DMS114 treated with DMSO at 0.1 percent for 48 hours (cell line): ENCODE data around the gene CCS.
A peak's percentile ranks its signal among the peaks of the same experiment; 100 is the strongest.
"Not testable (repeated sequence)": the region's sequence is repeated elsewhere in the genome, so short reads cannot be mapped to it uniquely, and the experiment has no call there.

Source experiments
- DNase-seq: peaks from one replicate; lab custom pipeline; 2025; ENCODE audit not compliant: unreplicated experiment; lab: John Stamatoyannopoulos, UW

Gene CCS

DNA sequence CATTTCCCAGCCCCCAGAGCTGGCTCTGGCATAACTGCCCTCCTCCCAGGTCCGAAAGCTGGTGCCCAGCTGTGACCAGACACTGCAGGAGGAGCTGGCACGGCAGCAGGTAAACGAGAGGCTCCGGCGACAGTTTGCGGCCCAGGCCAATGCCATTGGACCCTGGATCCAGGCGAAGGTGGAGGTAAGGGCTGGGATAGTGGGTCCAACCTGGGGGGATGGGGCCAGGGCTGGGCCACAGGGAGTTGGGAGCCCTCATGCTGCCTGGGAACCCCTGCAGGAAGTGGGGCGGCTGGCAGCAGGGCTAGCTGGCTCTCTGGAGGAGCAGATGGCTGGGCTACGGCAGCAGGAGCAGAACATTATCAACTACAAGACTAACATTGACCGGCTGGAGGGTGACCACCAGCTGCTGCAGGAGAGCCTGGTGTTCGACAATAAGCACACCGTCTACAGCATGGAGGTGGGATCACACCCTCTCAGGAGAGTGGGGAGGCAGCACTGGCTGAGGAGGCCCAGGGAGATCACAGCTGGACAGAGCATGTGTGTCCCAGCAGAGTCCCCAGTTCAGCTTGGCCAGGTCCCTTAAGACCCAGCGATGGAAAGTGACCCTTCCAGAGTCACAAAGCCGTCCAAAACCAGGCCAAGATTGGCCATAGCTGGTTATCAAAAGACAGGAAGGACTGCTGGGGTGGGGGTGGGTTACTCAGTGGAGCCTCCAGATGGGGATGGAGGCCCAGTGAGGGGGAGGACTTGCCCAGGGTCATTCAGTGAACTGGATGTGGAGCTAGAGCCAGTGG is 31.6 kb upstream of the CCS start:
- no peak for DNase-seq

DNA sequence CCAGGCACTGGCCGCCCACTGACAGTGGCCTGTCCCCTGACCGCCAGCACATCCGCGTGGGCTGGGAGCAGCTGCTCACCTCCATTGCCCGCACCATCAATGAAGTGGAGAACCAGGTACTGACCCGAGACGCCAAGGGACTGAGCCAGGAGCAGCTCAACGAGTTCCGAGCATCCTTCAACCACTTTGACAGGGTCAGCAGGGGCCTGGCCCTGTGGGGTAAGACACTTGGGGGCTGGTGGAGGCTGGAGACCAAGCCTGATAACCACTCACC is 31.1 kb upstream of the CCS start:
- no peak for DNase-seq

DNA sequence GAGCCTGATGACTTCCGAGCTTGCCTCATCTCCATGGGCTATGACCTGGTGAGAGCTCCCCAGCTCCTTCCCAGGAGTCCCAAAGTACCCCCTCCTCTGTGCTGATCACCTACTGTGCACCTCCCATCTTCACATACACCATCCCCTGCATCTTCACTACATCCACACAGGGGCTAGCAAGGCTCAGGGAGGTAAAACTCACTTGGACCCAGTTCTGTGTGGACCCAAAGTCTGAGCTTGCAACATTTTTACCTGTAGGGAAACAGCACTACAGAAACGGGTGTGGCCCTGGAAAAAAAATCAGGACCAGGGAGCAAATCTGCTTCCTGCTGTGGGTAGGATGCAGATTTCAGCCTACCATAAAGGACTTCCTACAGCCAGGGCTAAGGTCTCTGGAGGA is 30.7 kb upstream of the CCS start:
- DNase-seq, result no peak

DNA sequence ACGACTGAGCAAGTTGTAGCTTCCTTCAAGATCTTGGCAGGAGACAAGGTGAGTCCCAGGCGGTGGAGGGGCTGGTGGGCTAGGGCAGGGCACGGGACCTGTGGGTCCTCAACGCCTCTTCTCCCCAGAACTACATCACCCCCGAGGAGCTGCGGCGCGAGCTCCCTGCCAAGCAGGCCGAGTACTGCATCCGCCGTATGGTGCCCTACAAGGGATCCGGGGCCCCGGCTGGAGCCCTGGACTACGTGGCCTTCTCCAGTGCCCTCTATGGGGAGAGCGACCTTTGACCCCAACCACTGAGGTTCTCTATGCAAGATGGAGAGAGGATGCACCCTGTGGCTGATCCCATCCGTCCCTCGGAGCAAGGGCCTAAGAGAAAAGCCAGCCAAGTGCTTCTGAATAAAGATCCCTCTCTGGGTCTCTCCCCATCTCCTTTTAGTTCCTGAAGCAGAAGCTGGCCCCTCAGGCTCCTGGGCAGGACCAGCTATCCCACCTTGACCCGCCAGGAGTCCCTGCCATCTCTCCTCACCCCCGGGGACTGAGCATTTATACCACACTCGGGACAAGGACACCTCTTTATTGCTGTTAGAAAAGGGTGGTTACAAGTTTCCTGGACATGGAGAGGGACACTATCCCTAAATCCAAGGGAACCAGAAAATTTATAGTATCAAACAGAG is 29.9 kb upstream of the CCS start:
- no peak for DNase-seq

DNA sequence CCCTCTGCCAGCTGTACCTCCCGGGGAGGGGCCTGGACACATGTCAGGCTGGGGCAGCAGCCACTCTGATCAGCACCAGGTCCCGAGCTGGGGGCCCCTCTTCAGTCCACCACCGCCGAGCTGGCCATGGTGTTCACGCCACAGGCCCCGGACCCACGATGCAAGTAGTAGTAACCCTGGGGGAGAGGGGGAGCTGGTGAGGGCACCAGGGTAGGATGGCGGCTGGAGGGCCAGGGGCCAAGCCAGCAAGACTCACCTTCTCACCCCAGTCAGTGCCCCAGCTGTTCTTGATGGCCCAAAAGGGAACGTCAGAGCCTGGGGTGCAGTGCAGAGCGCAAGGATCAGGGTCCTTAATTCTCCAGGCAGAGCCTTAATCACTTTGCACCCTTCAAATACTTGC is 29.2 kb upstream of the CCS start:
- no peak for DNase-seq

DNA sequence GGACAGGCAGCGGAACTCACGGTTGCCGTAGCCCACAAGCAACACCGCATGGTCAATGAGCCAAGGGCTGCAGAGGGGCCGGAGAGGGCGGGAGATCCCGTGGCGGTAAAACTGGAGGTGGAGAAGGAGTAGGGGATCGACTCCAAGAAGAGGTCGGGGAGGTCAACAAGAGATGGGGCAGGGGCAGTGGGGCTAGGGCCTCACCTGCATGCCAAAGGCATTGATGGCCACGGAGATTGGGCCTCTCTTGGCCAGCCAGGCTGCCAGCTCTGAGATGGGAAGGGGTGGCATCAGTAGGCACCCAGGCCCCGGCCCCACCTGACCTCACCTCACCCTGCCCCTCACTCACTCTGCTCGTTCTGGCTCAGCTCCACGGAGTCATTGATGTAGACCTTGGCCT is 28.4 kb upstream of the CCS start:
- no peak for DNase-seq

DNA sequence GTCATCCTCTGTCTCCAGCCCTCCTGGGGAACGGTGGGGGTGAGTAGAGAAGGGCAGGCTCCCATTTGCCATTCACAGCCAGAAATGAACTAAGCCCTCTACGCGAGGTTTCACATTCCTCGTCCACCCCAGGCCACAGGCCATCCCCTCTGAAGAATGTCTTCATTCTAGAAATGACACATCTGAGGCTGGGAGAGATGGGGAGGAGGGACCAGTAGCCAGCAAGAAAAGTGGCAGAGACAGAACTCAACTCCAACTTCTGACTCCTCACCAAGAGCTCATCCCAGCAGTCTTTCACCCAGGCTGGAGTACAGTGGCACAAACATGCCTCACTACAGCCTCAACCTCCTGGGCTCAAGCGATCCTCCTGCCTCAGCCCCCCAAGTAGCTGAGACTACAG is 28.0 kb upstream of the CCS start:
- DNase-seq, result no peak

DNA sequence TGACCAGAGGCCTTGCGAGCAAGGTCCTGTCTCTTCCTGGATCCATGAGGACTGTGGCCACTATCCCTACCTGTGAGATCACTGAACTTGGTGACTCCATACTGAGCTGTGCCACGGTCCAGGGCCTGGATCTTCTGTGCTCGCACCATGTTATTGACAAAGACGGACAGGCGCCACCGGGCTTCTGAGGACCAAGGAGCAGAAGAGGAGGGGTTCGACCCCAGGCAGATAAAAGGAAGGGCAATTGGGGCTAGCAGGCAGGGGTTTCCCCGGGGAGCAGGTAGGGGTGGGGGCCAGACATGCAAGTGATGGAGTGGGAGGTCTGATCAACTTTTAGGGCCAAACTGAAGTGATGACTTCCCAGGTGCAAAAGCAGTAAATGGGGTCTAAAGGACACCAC is 26.8 kb upstream of the CCS start:
- no peak for DNase-seq

DNA sequence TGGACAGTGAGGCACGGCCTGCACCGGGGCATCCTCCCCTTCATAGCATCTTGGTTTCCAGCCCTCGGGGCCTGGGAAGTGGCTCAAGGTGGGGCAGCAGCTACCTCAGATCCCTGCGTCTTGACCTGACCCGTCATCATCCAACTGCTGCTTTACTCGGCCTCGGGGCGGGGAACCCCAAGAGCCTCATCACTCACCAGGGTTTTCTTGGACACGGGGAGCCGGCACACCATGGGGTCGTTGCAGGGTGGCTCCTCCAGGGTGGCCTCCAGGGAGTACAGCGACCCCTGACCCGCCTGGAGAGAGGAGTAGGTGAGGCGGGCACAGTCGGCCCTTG is 25.2 kb upstream of the CCS start:
- DNase-seq, result no peak

DNA sequence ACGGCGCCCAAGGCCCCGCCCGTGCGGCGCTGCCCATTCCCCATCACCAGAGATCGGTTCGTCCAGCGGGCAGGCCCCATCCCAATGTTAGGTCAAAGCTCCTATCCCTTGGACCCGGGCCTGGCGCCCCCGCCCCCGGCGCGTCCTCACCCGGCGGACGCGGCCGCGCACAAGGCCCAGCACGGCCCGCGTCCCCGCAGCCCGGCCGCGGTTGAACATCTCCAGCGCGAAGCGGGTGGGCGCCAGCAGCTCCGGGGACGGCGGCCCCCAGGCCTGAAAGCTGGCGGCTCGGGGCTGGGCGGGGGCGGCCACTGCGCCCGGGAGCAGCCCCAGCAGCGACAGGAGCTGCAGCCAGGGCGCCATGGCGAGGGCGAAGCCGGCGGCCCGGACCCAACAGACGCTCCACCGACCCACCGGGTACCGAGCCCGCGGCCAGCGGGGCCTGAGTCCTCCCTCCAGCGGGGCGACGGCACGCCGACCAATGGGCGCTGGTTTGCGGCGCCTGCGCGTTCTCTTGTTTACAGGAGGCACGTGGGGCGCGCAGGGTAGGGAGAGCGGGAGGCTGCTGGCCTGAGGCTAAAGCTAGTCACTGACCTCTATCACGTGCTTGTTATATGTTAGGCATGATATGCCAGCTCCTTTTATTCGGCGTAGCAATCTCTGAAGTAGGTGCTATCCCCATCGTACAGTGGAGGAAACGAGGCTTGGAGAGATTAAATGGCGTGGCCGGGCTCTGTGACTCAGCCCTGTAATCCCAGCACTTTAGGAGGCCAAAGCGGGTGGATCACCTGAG is 24.7 kb upstream of the CCS start, which contains the start of gene CTSF:
TSS of gene CTSF (minus strand) at position 483 of the 793 bp plus-strand sequence. CDS start at position 363, 120 bp downstream.
- peak; percentile 66 for DNase-seq

DNA sequence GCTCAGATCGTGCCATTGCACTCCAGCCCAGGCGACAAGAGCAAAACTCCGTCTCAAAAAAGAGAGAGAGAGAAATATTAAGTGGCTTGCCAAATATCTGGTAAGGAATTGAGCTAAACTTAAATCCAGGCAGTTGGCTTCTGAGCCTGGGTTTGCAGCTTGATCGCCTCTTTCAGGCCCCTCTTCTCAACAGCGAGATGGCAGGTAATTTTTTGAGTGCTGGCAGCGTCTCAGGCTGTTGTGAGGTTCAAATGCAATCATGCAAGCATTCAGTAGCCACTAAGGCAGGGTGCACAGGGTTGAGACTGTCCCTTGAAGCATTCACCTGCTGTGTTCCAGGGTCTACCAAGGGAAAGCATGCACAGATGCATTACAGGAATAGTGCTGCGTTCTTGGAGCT is 23.9 kb upstream of the CCS start:
- no peak for DNase-seq

DNA sequence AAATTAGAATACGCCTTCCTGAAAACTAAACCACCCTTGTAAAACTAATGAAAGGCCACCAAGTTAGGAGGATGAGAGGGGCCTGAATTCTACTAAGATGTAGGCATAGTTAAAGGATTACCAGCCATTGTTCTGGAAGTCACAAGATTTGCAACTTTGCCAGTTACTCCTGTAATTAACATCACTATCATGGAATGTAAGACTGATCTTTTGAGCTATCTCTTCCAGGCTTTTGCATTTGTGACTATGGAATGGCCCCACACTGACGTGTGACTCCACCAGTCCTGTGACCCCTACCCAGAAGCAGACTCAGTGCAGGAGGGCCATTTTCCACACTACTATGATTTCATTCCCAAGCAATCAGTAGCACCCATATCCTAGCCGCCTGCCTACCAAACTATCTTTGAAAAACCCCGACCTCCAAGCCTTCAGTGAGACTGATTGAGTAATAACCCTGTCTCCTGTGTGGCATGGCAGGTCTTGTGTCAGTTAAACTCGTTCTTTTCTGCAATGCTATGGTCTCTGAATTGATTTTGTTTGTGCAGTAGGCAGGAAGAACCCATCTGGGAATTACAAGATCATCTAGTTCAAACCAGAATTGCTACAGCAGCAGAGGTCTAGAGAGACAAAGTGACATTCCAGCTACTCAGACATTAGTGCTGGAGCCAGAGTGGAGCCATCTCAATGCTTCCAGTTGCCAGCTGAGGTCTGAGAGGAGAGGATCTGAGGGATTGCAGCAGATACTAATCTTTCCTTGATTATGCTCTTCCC is 22.7 kb upstream of the CCS start:
- DNase-seq, result no peak

DNA sequence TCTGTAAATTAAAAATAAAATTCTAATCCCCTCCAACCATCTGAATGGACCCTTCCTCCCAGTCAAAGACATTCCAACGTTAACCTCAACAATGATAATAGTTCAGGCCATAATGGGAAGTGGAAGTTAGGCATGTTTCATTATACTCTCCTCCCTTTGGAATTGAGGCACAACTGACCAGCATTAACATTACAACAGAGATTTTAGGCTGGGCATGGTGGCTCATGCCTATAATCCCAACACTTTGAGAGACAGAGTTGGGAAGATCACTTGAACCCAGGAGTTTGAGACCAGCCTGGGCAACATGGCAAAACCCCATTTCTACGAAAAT is 22.2 kb upstream of the CCS start:
- DNase-seq, result no peak

DNA sequence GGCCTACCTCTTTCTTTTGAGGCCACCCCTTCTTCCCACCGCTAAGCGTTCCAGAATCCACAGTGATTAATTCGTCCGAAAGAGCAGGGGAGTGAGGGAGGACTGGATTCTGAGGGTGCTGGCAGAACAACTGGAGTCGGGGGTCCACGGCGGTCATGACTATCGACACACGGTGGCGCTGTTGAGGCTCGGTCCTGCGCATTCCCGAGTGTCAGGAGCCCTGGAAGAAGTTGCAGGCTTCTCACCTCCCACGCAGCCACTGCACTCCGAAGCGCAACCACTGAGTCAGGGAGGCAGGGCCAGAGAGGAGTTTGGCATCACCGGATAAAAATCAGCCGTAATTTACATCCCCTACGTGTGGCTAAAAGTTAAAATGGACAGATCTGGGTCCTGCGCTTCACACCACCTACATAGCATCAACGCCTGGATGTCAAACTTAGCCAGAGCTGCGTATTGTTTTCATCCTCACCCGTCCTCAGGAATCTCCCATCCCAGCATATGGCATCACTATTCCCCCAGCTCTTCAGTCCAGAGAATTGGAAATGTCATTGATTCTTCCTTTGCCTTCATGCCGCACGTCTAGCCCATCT is 13.9 kb upstream of the CCS start:
- DNase-seq, result no peak

DNA sequence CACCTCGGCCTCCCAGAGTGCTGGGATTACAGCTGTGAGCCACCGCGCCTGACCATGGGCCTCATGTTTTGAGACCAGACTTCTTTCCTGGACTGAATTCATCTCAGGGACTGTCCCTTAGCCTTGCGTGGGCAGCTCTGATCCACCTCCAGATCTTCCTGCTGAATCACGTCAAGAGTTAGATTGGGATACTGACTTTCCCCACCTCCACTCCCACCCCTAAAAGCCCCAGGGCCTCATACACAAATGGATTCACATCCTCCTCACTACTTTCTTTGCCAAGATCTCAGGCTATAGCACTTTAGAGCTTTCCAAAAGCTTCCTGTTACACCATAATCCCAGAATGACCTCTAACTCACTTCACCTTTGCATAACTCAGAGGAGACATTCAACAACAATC is 12.2 kb upstream of the CCS start:
- no peak for DNase-seq

DNA sequence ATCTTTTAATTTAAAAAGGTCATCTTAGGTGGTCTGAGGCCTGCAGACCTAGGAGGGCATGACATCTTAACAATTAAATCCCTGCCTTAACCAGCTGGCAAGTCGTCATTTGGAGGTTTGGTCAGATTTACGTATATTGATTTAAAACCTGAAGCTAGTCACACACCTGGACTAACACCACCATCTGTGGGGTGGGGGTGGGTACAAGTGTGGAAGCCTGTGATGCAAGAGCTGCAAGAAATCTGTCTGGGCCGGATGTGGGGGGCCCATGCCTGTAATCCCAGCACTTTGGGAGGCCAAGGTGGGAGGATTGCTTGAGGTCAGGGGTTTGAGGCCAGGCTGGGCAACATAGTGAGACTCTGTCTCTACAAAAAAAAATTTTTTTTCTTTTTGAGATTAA is 11.7 kb upstream of the CCS start:
- DNase-seq, result no peak

DNA sequence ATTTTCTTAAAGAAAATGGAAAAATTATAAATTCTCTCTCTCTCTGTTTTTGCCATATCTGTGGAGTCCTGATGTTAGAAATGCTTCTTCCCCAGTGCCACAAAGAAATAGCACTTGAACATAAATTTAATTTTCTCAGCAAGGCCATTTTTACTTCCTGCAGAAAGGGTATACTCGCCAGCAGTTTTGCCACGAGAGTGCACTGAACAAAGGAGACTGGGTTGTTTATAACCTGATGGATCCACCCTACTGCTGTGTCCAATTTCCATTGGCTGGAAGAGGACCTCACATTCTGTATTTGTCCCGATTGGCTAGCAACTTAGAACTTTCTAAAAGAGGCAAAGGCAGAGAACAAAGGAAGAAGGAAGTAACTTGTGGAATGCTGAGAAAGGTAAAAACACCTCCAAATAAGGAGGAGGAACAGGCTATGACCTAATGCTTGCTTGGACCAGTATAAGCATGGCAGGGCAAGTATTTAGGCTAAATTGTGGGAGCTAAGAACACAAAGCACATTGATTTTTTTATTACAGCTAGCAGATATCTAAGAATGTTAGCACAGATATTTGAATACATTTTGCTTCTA is 10.3 kb upstream of the CCS start:
- DNase-seq, result not testable (repeated sequence)

DNA sequence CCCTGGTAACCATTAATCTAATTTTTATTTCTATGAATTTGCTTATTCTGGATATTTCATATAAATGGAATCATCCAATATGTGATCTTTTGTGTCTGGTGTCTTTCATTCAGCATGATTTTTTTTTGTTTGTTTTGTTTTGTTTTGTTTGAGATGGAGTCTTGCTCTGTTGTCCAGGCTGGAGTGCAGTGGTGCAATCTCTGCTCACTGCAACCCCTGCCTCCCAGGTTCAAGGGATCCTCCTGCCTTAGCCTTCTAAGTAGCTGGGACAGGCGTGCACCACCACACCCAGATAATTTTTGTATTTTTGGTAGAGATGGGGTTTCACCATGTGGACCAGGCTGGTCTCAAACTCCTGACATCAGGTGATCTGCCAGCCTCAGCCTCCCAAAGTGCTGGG is 7.5 kb upstream of the CCS start:
- not testable (repeated sequence) for DNase-seq

DNA sequence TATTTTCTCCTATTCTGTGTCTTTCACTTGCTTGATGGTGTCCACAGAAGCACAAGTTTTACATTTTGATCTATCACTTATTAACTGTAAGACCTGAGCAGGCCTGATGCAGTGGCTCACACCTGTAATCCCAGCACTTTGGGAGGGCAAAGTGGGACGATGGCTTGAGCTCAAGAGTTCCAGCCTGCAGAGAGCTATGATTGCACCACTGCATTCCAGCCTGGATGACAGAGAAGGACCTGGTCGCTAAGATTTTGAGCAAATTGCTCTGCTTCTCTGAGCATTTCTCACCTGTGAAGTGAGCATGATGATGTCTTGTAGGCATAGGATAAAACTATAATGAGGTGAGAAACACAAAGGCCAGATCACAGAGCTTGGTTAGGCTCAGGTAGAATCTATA is 6.8 kb upstream of the CCS start:
- no peak for DNase-seq

DNA sequence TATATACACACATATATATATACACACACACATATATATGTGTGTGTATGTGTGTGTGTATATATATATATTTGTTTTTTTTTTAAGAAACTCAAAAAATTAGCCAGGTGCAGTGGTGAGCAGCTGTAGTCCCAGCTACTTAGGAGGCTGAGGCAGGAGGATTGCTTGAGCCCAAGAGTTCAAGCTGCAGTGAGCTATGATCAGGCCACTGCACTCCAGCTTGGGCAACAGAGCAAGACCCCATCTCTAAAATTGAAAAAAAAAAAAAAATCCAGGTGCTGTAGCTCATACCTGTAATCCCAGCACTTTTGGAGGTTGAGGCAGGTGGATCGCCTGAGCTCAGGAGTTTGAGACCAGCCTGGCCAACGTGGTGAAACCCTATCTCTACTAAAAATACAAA is 3.7 kb upstream of the CCS start:
- DNase-seq, result not testable (repeated sequence)
